ENCODE results near the gene KAZALD1.

The KAZALD1 gene

DNA sequence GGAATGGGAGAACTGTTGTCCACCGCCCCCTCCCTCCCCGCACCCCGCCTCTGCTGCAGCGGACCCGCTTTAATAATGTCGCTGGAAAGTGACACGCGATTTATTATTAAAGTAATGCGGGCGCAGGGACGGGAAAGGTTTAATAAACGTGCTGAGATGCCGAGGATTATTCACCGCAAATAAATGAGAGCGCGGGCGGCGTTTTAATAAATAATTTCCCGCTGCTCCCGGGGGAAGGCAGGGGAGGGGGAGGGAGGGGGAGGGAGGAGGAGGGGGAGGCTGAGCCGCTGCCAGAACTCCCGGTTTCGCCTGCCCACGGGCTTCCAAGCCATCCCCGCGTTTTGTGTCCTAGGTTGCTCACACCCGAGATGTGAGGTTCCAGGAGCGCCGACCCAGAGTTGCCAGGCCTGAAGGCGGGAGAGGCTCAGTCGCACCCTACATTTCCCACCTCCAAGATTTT lies 5.1 kb downstream of the KAZALD1 start:
- DNase-seq (ENCODE audit: low read depth) = no peak

DNA sequence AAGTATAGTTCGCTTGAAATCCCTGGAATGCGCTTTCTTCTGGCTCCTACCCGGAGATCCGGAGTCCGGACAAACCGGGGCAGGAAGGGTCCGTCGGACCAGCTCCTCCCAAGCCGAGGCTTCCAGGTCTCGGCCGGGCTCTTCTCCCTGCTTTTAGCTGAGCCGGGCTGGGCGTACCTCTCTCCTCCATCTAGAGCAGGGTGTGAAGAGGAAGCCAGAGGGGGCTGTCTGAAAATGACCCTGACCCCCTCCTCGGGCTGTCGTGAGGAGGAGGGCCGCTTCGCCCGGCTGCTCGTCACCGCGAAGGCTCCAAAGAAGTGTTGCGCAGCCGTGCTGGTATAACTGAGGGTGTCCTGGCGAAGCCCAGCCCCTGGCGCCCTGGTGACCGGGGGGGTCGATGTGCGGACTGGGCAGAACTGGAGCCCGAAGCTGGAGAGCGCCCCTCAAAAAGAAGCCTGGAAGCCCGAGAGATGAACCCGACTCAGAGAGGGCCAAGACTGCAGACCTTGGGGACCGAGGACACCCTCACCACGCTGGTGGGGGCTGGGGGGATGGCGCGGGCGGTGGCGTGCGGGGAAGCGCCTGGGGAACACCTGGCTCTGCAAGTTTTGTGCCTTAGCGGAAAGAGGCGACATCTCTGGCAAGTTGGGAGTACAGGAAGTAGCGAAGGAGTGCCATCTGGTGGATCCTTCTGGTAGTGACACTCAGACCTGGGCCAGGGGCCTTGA lies 5.7 kb downstream of the KAZALD1 start:
- peak; percentile 69 for DNase-seq (ENCODE audit: low read depth)

DNA sequence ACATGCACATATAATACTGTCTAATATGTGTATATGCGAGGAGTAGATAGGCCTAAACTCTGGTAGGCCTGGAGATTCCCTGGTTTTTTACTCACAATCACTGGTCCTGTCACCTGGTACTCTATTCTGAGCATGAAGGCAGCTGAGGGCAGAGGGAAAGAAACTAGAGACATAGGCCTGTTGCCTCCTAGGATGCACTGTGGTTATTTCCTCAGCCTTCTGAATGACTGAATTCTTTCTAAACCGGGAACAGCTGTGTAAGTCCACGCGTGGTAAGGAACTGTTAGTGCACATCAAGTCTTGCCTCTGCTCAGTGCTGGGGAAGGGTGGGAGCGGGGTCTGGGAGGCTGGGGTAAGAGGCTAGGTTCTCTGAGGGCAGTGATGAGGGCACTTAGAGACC lies 7.7 kb downstream of the KAZALD1 start:
- DNase-seq (ENCODE audit: low read depth) = no peak

DNA sequence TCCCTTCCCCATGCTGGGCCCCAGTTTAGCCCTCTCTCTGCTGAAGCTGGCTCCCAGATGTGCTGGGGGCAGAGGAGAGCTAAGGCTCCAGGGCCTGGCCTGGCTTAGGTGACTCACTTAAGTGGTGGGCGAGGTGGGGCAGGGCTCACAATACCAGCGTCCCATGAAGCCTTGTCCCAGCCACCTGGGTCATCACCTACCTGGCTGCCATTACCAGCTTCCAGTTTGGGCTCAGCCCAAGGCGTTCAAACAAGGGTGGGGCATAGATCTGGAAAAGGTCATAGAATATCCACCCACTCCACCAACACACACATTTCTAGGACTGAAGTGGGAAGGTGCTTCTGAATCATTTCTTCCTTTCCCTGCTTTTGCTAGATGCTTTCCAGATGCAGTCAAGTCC lies 8.3 kb downstream of the KAZALD1 start:
- DNase-seq (ENCODE audit: low read depth) = no peak

DNA sequence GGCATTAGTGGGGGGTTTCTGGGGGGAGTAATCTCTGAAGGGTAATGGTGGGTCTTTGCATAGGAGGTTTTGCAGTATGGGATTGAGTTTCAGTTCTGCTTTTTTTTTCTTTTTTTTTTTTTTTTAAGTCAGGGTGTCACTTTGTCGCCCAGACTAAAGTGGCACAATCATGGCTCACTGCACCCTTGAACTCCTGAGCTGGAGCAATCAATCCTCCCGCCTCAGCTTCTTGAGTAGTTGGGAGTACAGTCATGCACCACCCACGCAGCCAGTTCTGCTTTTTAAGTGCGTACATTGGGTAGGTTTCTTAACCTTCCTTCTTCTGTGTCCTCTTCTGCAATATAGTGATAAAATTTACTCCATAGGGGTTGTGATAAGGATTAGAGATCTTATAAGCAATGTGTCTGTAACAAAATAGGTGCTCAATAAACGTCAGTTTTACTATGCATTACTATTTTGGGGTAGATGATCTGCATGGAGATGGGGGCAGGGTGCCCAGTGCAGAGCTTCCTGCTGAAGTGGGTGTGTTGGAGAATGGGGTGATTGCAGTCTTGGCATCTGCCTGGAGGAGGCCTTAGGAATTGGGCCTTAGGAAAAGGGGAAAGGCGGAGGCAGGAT lies 9.6 kb downstream of the KAZALD1 start:
- no peak for DNase-seq (ENCODE audit: low read depth)

DNA sequence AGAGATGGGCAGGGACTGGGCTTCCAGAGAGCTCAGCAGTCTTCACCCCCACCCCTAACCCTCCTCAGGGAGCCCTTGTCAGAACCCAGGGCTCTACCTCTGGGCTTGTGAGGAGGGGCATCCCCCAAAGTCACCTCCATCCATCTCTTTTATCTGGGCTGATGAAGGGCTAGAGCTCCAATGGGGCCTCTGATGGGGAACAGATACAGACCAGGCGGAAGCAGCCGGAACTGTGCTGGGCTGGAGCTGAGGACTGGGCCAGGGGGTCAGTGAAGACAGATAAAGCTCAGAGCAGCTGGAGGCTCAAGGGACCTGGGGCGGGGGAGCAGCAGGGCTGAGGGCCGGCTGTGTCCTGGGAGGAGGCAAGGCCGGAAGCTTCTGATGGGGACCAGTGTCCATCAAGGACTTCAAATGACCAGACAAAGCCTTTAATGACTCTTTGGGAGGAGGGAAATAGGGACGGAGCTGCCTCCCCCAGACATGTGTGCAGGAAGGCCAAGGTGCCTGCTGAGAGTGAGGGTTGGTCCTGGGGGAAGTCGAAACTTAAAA lies 10.2 kb downstream of the KAZALD1 start:
- DNase-seq (ENCODE audit: low read depth) = no peak

DNA sequence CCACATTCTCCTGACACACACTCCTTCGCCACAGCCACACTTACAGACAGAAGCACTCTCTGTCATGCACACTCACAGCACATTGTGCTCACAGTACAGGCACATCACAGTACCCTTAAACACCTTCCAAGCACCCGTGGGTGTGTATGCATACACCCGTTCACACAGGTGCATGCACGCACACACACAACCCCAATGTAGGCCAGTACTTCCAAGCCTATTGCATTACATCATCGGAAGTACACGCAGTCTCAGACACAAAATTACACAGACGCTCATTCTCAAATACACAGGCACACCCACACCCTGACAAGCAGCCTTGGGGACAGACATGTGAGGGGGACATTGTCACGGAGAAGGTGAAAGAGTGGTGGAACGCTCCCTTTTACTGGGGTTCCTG lies 11.1 kb downstream of the KAZALD1 start:
- no peak for DNase-seq (ENCODE audit: low read depth)

DNA sequence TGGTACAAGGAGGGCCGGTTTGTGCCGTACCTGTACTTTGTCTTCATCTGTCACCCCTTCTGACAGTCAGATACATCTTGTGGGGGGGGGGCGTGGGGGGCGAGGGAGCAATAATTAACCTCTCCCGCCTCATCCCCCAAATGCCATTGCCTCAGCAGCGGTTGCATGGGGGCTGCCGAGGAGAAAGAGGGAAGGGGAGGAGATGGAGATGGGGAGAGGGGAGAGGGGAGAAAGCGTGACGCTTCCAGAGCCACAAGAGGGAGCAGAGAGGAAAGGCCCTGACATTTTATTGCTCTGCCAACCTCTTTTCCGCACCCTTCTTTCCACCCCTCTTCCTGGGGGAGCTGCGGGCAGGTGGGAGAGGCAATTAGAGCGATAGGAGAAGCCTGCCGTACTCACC lies 11.8 kb downstream of the KAZALD1 start:
- no peak for DNase-seq (ENCODE audit: low read depth)

DNA sequence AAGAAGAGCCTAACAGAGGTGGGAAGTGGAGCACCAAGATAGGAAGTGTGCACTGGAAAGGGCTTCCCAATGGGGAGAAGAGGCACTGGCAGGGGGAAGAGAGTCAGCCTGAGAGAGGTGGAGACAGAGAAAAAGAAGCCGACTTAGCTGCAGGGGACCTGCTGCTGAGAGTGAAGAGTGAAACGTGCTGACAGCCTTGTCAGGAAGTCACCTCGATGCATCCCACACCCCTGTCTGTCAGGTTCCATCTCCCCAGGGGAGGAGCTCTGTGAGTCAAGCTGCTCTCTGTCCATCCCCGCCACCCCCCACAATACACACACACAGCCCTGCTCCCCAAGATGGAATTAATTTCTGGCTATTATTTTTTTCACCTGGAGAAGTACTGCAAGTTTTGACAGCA lies 14.0 kb downstream of the KAZALD1 start:
- no peak for DNase-seq (ENCODE audit: low read depth)

DNA sequence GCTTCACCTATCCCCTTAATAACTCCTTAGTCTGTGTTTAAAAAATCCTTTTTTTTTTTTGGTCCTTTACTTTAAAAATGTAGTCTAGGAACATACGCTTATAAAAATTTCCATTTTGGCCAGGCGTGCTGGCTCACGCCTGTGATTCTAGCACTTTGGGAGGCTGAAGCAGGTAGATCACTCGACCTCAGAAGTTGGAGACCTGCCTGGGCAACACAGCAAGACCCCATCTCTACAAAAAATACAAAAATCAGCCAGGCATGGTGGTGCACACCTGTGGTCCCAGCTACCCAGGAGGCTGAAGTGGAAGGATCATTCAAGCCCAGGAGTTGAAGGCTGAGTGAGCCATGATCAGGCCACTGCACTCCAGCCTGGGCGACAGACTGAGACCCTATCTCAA lies 14.8 kb downstream of the KAZALD1 start:
- no peak for DNase-seq (ENCODE audit: low read depth)

DNA sequence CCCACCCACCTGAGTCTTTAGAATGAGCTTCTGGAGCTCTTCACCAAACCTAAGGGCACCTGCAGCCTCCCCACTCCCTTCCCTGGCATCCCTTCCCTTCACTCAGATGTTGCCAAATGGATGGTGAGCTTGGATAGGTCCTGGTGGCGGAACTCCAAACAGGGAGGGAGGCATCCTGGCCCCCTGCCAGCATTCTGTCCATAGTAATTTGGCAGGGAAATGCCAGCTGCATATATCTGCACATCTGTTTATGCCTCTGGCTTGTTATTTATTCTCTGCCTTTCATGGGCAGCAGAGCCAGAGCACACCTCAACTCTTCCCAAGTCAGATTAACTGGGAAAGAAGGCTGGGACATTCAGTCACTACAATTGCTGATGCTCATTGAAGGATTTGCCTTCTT lies 18.1 kb downstream of the KAZALD1 start:
- DNase-seq (ENCODE audit: low read depth) = no peak

DNA sequence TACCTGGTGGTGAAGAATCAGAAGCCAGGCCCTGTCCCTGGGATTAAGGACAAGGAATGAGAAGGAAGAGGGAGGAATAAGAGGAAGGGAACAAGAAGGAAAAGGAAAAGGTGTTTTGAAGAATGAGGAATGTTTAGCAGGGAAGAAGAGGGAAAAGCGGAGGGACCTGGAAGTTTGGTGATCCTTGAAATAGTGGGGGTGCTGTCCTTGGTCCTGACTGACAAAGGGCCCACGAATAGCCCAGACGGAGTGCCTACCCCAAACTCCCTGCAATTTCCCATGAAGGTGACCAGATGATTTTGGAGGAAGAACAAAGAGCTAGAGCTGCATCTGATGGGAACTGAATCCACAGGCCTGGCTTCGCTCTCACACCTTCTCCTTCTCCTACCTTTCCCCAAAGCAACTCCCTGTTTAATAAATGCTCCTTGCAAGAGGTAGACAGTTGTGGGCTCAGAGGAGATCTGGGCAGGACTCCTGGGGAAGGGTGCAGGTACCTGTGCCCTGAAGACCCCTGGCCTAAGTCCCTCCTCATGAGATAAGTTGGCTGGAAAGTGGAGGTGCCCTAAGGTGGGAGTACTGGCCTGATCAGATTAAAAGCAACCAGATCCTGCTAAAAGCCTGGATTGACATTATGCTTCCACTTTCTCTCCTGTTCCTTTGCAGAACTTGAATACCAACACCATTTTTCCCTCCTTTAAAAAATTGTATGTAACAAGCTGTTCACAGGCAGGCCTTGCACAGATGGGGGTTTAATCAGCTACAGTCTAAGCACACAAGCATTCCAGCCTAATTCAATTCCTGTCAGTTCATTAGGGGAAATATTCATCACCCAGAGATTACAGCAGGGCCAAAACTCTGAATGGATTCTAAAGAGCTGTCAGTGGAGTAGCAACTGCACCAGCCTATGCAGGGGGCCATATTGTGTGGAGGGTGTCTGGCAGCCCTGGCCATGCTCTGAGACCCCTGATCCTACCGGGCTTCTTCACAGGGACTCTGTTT lies 19.4 kb downstream of the KAZALD1 start:
- no peak for DNase-seq (ENCODE audit: low read depth)

DNA sequence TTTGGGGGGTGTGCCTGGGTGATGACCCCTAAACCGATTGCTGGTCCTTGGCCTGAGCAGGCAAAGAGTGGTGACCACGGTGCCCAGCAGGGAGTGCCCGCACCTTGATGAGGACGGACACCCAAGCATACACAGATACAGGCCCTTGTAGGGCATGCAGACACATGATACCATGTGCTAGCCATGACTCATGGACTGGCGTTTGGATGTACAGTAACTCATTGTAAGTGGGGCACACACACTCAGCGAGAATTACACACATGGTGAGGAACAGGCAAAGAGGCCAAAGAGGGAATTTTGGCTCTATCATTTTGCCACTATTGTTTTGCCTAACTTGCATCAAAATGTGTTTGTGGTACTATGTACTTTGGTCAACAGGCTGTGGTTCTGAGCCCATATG lies 24.1 kb downstream of the KAZALD1 start:
- DNase-seq (ENCODE audit: low read depth) = no peak

DNA sequence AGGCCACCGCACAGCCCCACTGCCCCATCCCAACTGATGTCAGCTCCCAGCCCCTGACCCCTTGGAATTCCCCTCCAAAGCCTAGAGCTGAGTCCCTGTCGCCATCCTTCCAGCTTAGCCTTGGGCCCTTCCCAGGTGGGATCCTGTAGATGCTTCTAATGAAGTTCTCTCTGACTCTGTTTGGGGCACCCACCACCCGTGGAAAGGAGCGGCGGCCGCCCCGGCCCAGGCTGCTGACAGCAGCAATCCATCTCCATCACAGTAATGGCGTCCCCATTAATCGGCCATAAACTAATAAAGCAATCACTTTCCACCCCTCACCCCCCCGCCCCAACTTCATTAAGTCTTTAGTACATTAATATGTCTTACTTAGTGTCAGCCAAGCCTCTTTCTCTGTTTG lies 25.6 kb downstream of the KAZALD1 start:
- DNase-seq (ENCODE audit: low read depth) = no peak

DNA sequence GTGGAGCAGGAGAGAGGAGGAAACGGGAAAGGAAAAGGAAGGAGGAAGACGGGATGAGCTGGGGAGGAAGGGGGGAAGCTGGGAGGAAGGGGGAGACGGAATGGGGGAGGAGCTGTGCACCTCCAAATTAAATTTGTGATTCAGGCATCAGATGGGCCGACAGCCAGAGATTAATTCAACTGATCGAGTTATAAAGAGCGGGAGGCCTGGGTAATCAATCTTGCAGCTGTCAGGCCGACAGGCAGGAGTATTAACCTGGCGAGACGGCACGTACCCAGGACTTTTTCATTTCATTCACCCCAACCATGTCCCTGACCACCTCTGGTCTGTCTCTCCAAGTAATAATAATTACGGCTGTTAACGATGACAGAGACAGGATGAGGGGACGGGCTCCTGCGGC lies 26.2 kb downstream of the KAZALD1 start:
- DNase-seq (ENCODE audit: low read depth) = no peak

DNA sequence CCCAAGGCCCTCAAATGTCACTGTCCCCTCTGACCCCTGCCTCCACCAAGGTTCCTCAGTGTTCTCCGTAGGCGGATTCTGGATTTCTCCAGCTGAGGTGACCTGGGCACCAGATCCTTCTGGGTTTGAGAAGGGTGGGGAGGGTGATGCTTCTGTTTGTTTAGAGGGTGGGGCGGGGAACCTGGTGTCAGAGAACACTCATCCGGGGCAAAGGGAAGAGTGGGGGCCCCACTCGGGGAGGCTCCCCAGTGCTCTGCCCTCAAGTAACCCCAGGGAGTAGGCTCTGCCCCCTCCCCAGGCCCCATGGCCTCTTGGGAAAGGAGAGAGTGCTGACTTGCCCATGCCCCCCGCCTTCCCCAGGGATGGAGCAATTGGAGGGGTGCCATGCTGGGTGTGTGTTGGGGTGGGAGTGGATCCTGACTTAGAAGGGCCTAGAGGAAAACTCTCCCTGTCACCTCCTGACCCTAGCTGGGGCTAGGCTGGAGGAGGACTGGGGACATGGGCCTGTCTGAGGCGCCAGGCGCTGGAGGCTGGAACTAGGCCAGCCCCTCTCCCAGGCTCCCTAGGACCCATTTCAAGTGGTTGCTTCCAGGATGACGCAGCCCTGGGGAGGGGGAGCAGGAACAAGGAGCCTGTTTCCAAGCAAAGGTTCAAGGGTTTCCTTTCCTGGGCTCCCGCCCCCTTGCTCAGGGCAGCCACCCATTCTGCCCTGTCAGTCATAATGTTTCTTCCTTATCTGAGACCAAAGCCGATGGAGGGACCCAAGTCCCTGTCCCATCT lies 27.9 kb downstream of the KAZALD1 start:
- no peak for DNase-seq (ENCODE audit: low read depth)

DNA sequence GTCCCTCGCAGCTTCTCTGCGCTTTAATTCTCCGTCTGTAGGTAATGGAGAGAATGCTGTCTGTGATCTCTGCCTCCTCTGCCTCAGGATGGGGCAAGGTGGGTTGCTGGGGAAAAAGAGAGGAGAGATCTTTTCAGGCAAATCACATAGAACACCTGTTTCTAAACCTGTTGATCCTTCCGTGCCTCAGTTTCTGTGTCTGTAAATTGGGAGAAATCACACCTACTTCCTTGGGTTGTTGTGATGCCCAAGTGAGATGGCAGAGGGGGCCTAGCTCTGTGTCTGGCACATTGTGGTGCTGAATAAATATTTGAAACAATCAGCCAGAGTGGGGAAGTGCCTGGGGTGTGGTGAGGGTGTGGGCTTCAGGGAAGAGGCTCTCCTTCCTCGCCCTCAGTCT lies 28.8 kb downstream of the KAZALD1 start:
- DNase-seq (ENCODE audit: low read depth) = no peak

DNA sequence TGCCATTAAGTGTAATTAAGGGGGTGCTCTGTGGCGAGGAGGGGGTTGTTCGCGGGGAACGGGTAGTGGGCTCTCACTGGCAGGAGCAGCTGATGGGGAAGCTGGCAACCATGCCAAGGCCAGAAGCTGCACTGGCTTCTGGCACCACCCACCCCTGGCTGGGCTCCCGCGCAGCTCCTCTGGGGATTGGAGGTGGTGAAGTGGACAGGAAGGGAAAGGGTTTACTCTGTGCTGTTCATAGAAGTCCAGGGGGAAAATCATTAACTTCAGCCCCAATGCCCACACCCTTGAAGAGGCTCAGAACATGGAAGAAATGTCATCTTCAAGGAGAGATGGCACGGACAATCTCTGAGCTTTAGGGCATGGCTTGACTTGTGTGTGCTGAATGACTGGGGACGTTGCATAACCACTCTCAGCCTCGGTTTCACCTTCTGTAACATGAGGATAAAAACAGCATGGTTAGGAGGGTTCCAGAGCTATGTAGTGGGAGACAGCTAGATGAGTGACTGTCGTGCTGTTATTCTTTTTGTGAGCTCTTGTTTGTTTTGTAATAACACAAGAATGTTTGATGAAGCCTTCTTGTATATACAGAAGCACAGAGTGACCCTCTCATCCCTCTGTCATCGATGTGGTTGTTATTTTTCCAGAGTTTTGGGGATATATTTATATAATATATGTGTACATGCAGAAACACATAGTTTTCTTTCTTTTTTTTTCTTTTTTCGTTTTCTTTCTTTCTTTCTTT lies 29.9 kb downstream of the KAZALD1 start:
- DNase-seq (ENCODE audit: low read depth) = no peak

DNA sequence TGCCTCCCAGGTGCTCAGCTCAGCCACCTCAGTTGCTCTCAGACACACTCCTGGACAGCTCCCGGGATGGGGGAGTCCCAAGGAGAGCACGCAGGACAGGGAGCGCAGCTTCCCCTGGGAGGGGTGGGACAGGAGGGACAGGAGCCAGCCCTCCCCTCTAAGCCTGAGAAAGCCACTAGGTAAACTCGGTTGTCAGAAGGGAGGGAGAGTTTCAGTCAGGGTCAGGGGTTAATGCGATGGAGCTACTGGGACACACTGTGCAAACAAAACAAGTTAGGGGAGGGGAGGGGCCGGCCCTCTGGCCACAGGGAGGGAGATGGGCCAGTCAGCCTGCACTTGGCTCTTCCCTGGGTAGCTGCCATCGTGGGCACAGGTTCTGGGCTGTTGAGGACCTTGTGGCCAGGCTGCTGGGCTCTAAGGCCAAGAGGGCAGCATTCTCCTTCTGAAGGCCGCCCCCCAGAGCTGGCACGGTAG lies 31.1 kb downstream of the KAZALD1 start:
- DNase-seq (ENCODE audit: low read depth) = no peak

DNA sequence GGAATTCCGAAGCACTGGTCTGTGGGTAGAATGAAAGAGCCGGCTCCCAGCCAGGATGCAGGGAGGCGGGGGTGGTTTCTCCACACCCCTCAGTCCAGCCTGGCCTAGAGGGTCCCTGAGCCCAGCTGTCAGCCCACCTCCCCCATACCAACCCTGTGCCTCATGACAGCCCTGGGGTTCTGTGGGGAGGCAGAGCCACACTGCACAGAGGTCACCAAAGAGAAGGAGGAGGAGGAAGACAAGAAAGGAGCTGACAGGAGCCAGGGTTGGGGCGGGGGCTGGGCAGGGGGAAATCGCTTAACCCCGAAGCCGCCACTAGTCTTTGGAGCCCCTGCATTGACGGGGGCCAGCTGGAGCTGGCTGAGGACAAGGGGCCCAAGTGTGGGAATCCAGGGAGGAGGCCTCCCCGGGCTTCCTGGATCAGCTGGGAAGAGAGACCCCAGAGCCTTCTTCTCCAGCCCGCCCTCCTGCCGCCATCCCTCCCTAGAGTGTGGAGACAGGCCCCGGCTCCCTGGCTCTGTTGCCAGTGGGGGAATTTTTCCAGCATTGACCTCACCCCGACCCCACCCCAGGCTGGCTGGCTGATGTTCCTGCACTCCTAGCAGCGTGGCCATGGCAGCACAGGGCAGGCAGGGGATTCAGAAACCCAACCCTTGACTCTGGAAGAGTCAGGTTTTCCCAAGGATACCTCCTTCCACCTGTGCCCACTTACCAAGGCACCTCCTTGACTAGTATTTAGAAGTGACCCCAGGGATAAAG lies 32.5 kb downstream of the KAZALD1 start:
- DNase-seq (ENCODE audit: low read depth) = no peak

Data from stimulated activated CD4-positive, alpha-beta T cell treated with anti-CD3 and anti-CD28 coated beads, Interleukin-2, amount 100 ng/mL, for 4 hours (primary cell).